H9 (cell line): ENCODE results near the gene NCBP2L. TPM values are rescaled to one million over a fixed set of nuclear protein-coding genes. Genes with fewer than 3 reads are reported as not detected.

Source experiments
- DNase-seq: peaks from one replicate; pipeline ENCODE4 v3.0.0-alpha.2; 2017
- H2AFZ ChIP-seq: one replicate; pipeline ENCODE4 v1.6.1; 2013; ENCODE audit warnings: mild to moderate bottlenecking, low read length, control low read depth, moderate library complexity
- H2AK5ac ChIP-seq: 2 replicates; pipeline ENCODE4 v1.6.1; 2013; ENCODE audit warnings: low read length, control low read depth, mixed read lengths; ENCODE audit not compliant: insufficient read length
- H2BK120ac ChIP-seq: one replicate; pipeline ENCODE4 v1.6.1; 2013; ENCODE audit warnings: low read depth, mild to moderate bottlenecking, low read length, control low read depth, inconsistent platforms; ENCODE audit not compliant: poor library complexity, severe bottlenecking
- H2BK12ac ChIP-seq: 2 replicates; pipeline ENCODE4 v1.6.1; 2013; ENCODE audit warnings: low read length, control low read depth, mixed read lengths, low read depth; ENCODE audit not compliant: insufficient read length
- H2BK15ac ChIP-seq: 2 replicates; pipeline ENCODE4 v1.6.1; 2013; ENCODE audit warnings: low read depth, low read length, control low read depth
- H2BK20ac ChIP-seq: one replicate; pipeline ENCODE4 v1.6.1; 2013; ENCODE audit warnings: low read depth, mild to moderate bottlenecking, low read length, control low read depth, inconsistent platforms; ENCODE audit not compliant: poor library complexity, severe bottlenecking
- H2BK5ac ChIP-seq: 2 replicates; pipeline ENCODE4 v1.6.1; 2013; ENCODE audit warnings: low read length, control low read depth, mixed read lengths; ENCODE audit not compliant: insufficient read length
- H3K14ac ChIP-seq: 2 replicates; pipeline ENCODE4 v1.6.1; 2013; ENCODE audit warnings: low read length, control low read depth; ENCODE audit not compliant: insufficient read depth
- H3K18ac ChIP-seq: 2 replicates; pipeline ENCODE4 v1.6.1; 2013; ENCODE audit warnings: low read depth, mild to moderate bottlenecking, mixed read lengths, low read length, control low read depth; ENCODE audit not compliant: insufficient read length
- H3K23ac ChIP-seq: 2 replicates; pipeline ENCODE4 v1.6.1; 2013; ENCODE audit warnings: low read length, control low read depth, mixed read lengths, low read depth; ENCODE audit not compliant: insufficient read length
- H3K23me2 ChIP-seq: 2 replicates; pipeline ENCODE4 v1.6.1; 2013; ENCODE audit warnings: low read depth, mild to moderate bottlenecking, mixed read lengths, low read length, control low read depth; ENCODE audit not compliant: insufficient read length, poor library complexity, severe bottlenecking
- H3K27ac ChIP-seq: 2 replicates; pipeline ENCODE4 v1.5.1; 2013; ENCODE audit warnings: low read length, control low read depth, mixed read lengths, low read depth; ENCODE audit not compliant: insufficient read length
- H3K27me3 ChIP-seq: 2 replicates; pipeline ENCODE4 v1.6.1; 2013; ENCODE audit warnings: low read length, control low read depth, inconsistent platforms; ENCODE audit not compliant: insufficient read depth
- H3K4ac ChIP-seq: 2 replicates; pipeline ENCODE4 v1.6.1; 2013; ENCODE audit warnings: low read depth, mild to moderate bottlenecking, control low read depth, inconsistent platforms, low read length, moderate library complexity
- H3K4me1 ChIP-seq: 2 replicates; pipeline ENCODE4 v1.6.1; 2013; ENCODE audit warnings: low read length, control low read depth, inconsistent platforms; ENCODE audit not compliant: insufficient read depth
- H3K4me2 ChIP-seq: 2 replicates; pipeline ENCODE4 v1.6.1; 2013; ENCODE audit warnings: low read length, control low read depth, mixed read lengths; ENCODE audit not compliant: insufficient read length, insufficient read depth
- H3K56ac ChIP-seq: 2 replicates; pipeline ENCODE4 v1.6.1; 2013; ENCODE audit warnings: low read depth, mild to moderate bottlenecking, mixed read lengths, low read length, control low read depth; ENCODE audit not compliant: insufficient read length
- H3K79me1 ChIP-seq: 2 replicates; pipeline ENCODE4 v1.6.1; 2013; ENCODE audit warnings: low read depth, mild to moderate bottlenecking, moderate library complexity, low read length, control low read depth, inconsistent platforms; ENCODE audit not compliant: insufficient read depth, poor library complexity, severe bottlenecking
- H3K79me2 ChIP-seq: 2 replicates; pipeline ENCODE4 v1.6.1; 2013; ENCODE audit warnings: low read length, control low read depth, inconsistent platforms; ENCODE audit not compliant: insufficient read depth
- H3K9ac ChIP-seq: 2 replicates; pipeline ENCODE4 v1.6.1; 2013; ENCODE audit warnings: low read length, control low read depth, mixed read lengths; ENCODE audit not compliant: insufficient read length; ENCODE audit errors: extremely low read depth
- H3K9me3 ChIP-seq: one replicate; pipeline ENCODE4 v1.6.1; 2013; ENCODE audit warnings: low read depth, low read length, inconsistent platforms; ENCODE audit not compliant: control insufficient read depth
- H3T11ph ChIP-seq: one replicate; pipeline ENCODE4 v1.6.1; 2013; ENCODE audit warnings: mild to moderate bottlenecking, low read length, control low read depth, inconsistent platforms
- H4K20me1 ChIP-seq: one replicate; pipeline ENCODE4 v1.6.1; 2013; ENCODE audit not compliant: control insufficient read depth, insufficient read length, insufficient read depth
- H4K5ac ChIP-seq: 2 replicates; pipeline ENCODE4 v1.6.1; 2013; ENCODE audit warnings: low read depth, mild to moderate bottlenecking, mixed read lengths, low read length, control low read depth; ENCODE audit not compliant: insufficient read length
- H4K8ac ChIP-seq: replicated peaks from 2 replicates; pipeline ENCODE4 v1.6.1; 2013; ENCODE audit warnings: low read length, control low read depth, mixed read lengths, low read depth; ENCODE audit not compliant: insufficient read length
- H4K91ac ChIP-seq: 2 replicates; pipeline ENCODE4 v1.6.1; 2013; ENCODE audit warnings: low read depth, mild to moderate bottlenecking, moderate library complexity, mixed read lengths, low read length, control low read depth; ENCODE audit not compliant: insufficient read length
- H3K27ac Mint-ChIP-seq, 3 experiments: 2 replicates in 2 of 3; 3 replicates in 1 of 3; pipeline ENCODE4 v1.8.0; 2020 to 2021; ENCODE audit warnings: mixed read lengths in 3 of 3, mild to moderate bottlenecking in 1 of 3, moderate library complexity in 1 of 3
- H3K27me3 Mint-ChIP-seq: 2 replicates; pipeline ENCODE4 v1.8.0; 2021; ENCODE audit warnings: low read depth, mild to moderate bottlenecking, moderate library complexity, mixed read lengths
- H3K36me3 Mint-ChIP-seq, 3 experiments: 2 replicates in 2 of 3; 3 replicates in 1 of 3; pipeline ENCODE4 v1.8.0; 2020 to 2021; ENCODE audit warnings: low read depth in 3 of 3, mixed read lengths in 3 of 3; ENCODE audit not compliant: insufficient read depth in 1 of 3
- H3K4me1 Mint-ChIP-seq, 2 experiments: 2 replicates each; pipeline ENCODE4 v1.8.0; 2020; ENCODE audit warnings: mixed read lengths in 2 of 2
- H3K4me3 Mint-ChIP-seq, 2 experiments: 2 replicates in 1 of 2; 3 replicates in 1 of 2; pipeline ENCODE4 v1.8.0; 2020 to 2021; ENCODE audit warnings: mild to moderate bottlenecking in 2 of 2, mixed read lengths in 2 of 2, moderate library complexity in 1 of 2
- H3K9me3 Mint-ChIP-seq, 2 experiments: 2 replicates in 1 of 2; 3 replicates in 1 of 2; pipeline ENCODE4 v1.8.0; 2020; ENCODE audit warnings: mild to moderate bottlenecking in 2 of 2, mixed read lengths in 2 of 2, moderate library complexity in 1 of 2
- CTCF ChIP-seq: fragments of 200-600 bp; sonication (generic); conservative IDR thresholded peaks from 3 replicates; pipeline ENCODE4 v1.8.0; 2021; ENCODE audit warnings: antibody characterized with exemption, mild to moderate bottlenecking
- WGBS: extraction: QIAGEN DNeasy Blood & Tissue Kit; methylation state at CpG from one replicate; pipeline ENCODE4 v1.1.7; 2013; ENCODE audit warnings: missing lambda C conversion rate, low lambda C conversion rate, mixed read lengths; ENCODE audit not compliant: insufficient read length; ENCODE audit errors: extremely low coverage; 5-methylcytosine and 5-hydroxymethylcytosine counted together
- total RNA-seq: library from RNA; stranded (reverse); gene quantifications from 2 replicates; pipeline ENCODE4 v1.2.1, GENCODE V29; 2021

NCBP2L gene
- total RNA-seq, 1 experiment from 2014 or later, result not detected

- Histone ChIP-seq H4K5ac (no peak overlapping the region), H4K91ac (no peak overlapping the region), H3K4ac (no peak overlapping the region), H2BK20ac (no peak overlapping the region), H2AFZ (no peak overlapping the region), H2AK5ac (no peak overlapping the region), H3K27me3 (no peaks in the 10 kb centered on the region), H3K9ac (no peak overlapping the region), H3K27ac (no peak overlapping the region), H3K79me1 (no peaks in the 10 kb centered on the region), H3K56ac (no peak overlapping the region), H2BK120ac (no peak overlapping the region), H3K9me3 (no peaks in the 10 kb centered on the region), H3K4me1 (peaks cover 15% of the 10 kb centered on the region; the same call in 1 of the 2 replicates), H2BK5ac (no peak overlapping the region), H3K23me2 (no peaks in the 10 kb centered on the region), H3K79me2 (no peaks in the 10 kb centered on the region), H3K14ac (no peak overlapping the region), H4K20me1 (no peaks in the 10 kb centered on the region), H3K23ac (no peak overlapping the region), H4K8ac (no peak overlapping the region), H2BK15ac (no peak overlapping the region), H3K4me2 (no peak overlapping the region), H3T11ph (no peak overlapping the region), H2BK12ac (no peak overlapping the region), H3K18ac (no peak overlapping the region)
- H3K9me3 Mint-ChIP-seq, result peaks cover 0 to 59% of the 10 kb centered on the region in 2 experiments; a peak in 2 of 5 replicates
- no peak overlapping the region; a peak in 2 of 5 replicates for H3K4me3 Mint-ChIP-seq
- peaks cover 0 to 4% (median 4%) of the 10 kb centered on the region in 3 experiments; a peak in 3 of 7 replicates for H3K36me3 Mint-ChIP-seq
- peak overlapping the region in 2 of 3 experiments; percentile 85 to 94; a peak in 4 of 7 replicates for H3K27ac Mint-ChIP-seq
- peak; percentile 93 for DNase-seq
- TF ChIP-seq CTCF, result no peak
- H3K27me3 Mint-ChIP-seq, result peaks cover 3% of the 10 kb centered on the region; the same call in 1 of the 2 replicates
- WGBS, result no CpG with 5 or more reads among the region's 7 CpGs
- H3K4me1 Mint-ChIP-seq, result peaks cover 30 to 58% of the 10 kb centered on the region in 2 experiments
Measured at GRCh38 chrX:107731831-107732502, 45.6 kb upstream of the NCBP2L start.
